ENCODE data around the gene SLC5A8. TPM values are rescaled to one million over a fixed set of nuclear protein-coding genes. Genes with fewer than 3 reads are reported as not detected.
A peak's percentile ranks its signal among the peaks of the same experiment; 100 is the strongest.
"Not testable (repeated sequence)": the region's sequence is repeated elsewhere in the genome, so short reads cannot be mapped to it uniquely, and the experiment has no call there.

SLC5A8 gene
- total RNA-seq, 1 experiment from 2014 or later, result not detected

- DNase-seq (ENCODE audit: low read depth), result no peak
- in situ Hi-C loops (cut with HindIII; ENCODE audit: low pct_unique_long_range_greater_than_20kb, low sequenced_read_pairs), result no loop called here
These were observed 23.7 kb downstream of the SLC5A8 start for GRCh38 chr12:101186291-101186690.

DNA sequence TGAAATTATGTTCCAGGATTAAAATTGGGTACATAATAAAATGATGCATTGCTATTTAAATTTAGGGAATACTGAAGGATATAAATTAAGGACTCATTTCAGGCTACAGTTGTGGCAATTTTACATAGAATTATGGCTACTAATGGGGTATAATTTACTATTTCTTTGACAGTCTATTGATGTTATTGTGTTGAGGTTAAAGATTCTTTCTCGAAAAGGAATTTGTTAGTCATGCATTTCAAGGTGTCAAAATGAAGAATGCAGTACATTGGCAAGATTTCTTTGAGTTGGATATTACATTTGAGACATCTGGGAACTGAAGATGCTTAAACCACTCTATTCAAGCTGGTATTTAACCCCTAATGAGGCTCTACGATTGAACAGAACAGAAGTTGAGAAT, 28.3 kb downstream of the SLC5A8 start:
- DNase-seq (ENCODE audit: low read depth), result no peak
- in situ Hi-C loops (cut with HindIII; ENCODE audit: low pct_unique_long_range_greater_than_20kb, low sequenced_read_pairs), result no loop called here

GRCh38 chr12:101174541-101174940, 35.5 kb downstream of the SLC5A8 start:
- in situ Hi-C loops (cut with HindIII; ENCODE audit: low pct_unique_long_range_greater_than_20kb, low sequenced_read_pairs), result no loop called here

DNA sequence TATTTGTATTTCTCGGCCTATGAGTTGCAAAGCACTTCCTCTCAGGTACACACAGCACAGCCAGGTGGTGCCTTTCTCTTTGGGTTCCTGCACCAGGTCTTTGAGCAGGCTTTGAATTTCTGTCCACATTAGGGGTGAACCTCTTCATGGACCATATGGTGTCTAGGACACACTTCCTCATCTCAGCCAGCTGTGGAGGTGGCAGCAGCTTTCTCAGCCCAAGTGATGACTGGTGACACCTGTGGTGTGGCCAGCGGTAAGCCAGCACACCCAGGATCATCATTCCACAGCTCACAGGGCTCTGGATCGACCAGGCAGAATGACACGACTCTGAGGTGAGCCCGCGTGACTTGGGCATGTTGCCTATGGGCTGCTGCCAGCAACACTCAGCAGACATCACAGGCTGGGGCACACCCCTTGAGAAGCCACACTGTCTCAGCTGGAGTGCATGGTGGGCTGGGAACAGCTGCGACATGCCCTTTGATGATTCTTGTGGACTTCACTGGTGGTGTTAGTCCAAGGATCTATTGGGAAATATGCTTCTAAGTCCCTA, 36.8 kb downstream of the SLC5A8 start:
- DNase-seq (ENCODE audit: low read depth), result no peak

More at GRCh38 chr12:101174541-101174940, 35.5 kb downstream of the SLC5A8 start:
- no peak for DNase-seq (ENCODE audit: low read depth)

DNA sequence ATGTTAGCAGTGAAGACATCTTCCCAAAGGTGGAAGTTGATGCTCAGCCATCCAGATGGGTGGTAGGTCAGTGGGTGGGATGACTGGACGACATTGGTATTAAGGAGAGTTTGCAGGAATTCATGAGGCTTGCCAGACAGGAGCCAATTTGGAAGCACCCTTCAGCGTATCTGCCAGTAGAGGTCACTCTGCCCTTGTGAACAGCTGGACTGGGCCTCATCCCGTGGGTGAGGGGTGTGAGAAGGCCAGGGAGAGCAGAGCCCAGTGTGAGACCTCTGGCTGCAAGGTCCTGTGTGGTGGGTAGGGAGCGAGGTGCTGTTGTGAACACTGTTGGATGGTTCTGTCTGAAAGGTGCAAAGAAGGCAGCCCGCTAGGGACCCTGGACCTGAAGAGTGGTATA, 37.7 kb downstream of the SLC5A8 start:
- in situ Hi-C loops (cut with HindIII; ENCODE audit: low pct_unique_long_range_greater_than_20kb, low sequenced_read_pairs), result no loop called here
- DNase-seq (ENCODE audit: low read depth), result no peak

More for the DNA sequence above, 36.8 kb downstream of the SLC5A8 start:
- in situ Hi-C loops (cut with HindIII; ENCODE audit: low pct_unique_long_range_greater_than_20kb, low sequenced_read_pairs), result no loop called here

GRCh38 chr12:101168001-101168400, 42.0 kb downstream of the SLC5A8 start:
- in situ Hi-C loops (cut with HindIII; ENCODE audit: low pct_unique_long_range_greater_than_20kb, low sequenced_read_pairs), result no loop called here

DNA sequence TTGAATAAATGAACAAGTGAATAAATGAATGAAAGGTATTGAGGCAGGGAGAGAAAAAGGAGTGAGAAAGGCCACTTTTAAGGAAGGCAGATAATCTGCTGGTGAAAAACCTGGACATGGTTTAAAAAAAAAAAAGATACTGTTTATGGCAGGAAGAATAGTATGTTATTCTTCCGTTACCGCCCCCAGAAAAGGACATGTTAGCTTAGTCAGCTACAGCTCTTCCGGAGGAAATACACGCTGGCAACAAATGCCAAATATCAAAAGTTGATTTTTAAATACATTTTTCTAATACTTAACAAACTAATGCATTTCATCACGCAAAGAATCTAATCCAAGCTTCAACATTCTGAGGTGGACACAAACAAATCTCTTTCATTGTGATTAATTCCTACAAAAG, 43.2 kb downstream of the SLC5A8 start:
- in situ Hi-C loops (cut with HindIII; ENCODE audit: low pct_unique_long_range_greater_than_20kb, low sequenced_read_pairs), result no loop called here
- no peak for DNase-seq (ENCODE audit: low read depth)

More at GRCh38 chr12:101168001-101168400, 42.0 kb downstream of the SLC5A8 start:
- DNase-seq (ENCODE audit: low read depth), result no peak

GRCh38 chr12:101165319-101165718, 44.7 kb downstream of the SLC5A8 start:
- DNase-seq (ENCODE audit: low read depth), result no peak
- in situ Hi-C loops (cut with HindIII; ENCODE audit: low pct_unique_long_range_greater_than_20kb, low sequenced_read_pairs), result no loop called here

DNA sequence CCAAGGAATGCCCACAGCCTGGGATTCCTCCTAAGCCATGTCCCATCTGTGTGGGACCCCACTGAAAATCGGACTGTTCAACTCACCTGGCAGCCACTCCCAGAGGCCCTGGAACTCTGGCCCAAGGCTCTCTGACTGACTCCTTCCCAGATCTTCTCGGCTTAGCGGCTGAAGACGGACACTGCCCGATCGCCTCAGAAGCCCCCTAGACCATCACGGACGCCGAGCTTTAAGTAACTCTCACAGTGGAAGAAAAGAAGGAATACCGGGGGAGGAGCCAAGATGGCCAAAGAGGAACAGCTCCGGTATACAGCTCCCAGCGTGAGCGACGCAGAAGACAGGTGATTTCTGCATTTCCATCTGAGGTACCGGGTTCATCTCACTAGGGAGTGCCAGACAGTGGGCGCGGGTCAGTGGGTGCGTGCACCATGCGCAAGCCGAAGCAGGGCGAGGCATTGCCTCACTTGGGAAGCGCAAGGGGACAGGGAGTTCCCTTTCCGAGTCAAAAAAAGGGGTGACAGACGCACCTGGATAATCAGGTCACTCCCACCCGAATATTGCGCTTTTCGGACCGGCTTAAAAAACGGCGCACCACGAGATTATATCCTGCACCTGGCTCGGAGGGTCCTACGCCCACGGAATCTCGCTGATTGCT, 64.1 kb downstream of the SLC5A8 start:
- in situ Hi-C loops (cut with HindIII; ENCODE audit: low pct_unique_long_range_greater_than_20kb, low sequenced_read_pairs); DNase-seq (ENCODE audit: low read depth): not testable (repeated sequence)

- DNase-seq (ENCODE audit: low read depth), result peak; percentile 19
- in situ Hi-C loops (cut with HindIII; ENCODE audit: low pct_unique_long_range_greater_than_20kb, low sequenced_read_pairs), result no loop called here
These were observed 82.4 kb downstream of the SLC5A8 start for GRCh38 chr12:101127521-101128219.

- in situ Hi-C loops (cut with HindIII; ENCODE audit: low pct_unique_long_range_greater_than_20kb, low sequenced_read_pairs), result no loop called here
- DNase-seq (ENCODE audit: low read depth), result peak; percentile 17
These were observed 92.2 kb downstream of the SLC5A8 start for GRCh38 chr12:101117842-101118241.

DNA sequence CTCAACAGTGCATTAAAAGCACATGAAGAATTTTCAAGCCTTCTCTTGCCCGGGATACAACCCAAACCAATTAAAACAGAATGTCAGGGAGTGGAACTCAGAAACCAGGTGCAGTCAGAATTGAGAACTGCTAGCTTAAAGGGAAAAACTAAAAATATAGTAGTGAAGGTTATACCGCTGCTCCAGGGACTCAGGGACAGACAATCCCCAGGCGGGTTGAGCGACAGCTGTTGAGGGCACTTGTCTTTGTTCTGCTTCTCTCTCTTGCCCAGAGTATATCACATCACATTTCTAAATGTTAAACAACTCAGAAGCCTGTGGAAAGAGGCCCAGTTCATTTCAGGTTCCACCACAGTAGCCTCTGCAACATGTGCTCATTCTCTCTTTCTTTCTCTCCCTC, 93.1 kb downstream of the SLC5A8 start:
- no peak for DNase-seq (ENCODE audit: low read depth)
- in situ Hi-C loops (cut with HindIII; ENCODE audit: low pct_unique_long_range_greater_than_20kb, low sequenced_read_pairs), result no loop called here

DNA sequence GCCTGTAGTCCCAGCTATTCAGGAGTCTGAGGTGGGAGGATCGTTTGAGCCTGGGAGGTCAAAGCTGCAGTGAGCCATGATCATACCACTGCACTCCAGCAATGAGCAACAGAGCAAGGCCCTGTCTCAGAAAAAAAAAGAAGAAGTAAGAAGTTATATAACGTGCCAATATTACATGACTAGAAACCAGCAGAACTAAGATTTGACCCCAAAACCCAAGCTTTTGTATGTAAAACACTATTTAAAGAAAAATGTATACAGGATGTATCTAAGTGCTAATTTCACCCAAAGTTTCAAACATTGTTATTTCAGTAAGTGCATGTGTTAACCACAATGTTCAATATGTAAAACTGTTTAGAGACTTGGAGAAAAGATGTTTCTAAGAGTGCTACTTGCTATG, 94.7 kb downstream of the SLC5A8 start:
- DNase-seq (ENCODE audit: low read depth), result no peak
- in situ Hi-C loops (cut with HindIII; ENCODE audit: low pct_unique_long_range_greater_than_20kb, low sequenced_read_pairs), result no loop called here

GRCh38 chr12:101111441-101111840, 98.6 kb downstream of the SLC5A8 start:
- in situ Hi-C loops (cut with HindIII; ENCODE audit: low pct_unique_long_range_greater_than_20kb, low sequenced_read_pairs), result no loop called here
- DNase-seq (ENCODE audit: low read depth), result no peak

GRCh38 chr12:101110866-101111265, 99.2 kb downstream of the SLC5A8 start:
- no peak for DNase-seq (ENCODE audit: low read depth)
- in situ Hi-C loops (cut with HindIII; ENCODE audit: low pct_unique_long_range_greater_than_20kb, low sequenced_read_pairs), result no loop called here

GRCh38 chr12:101108130-101108529, 101.9 kb downstream of the SLC5A8 start:
- DNase-seq (ENCODE audit: low read depth), result no peak
- in situ Hi-C loops (cut with HindIII; ENCODE audit: low pct_unique_long_range_greater_than_20kb, low sequenced_read_pairs), result no loop called here

GRCh38 chr12:101107032-101107763, 102.8 kb downstream of the SLC5A8 start:
- no peak for DNase-seq (ENCODE audit: low read depth)
- in situ Hi-C loops (cut with HindIII; ENCODE audit: low pct_unique_long_range_greater_than_20kb, low sequenced_read_pairs), result no loop called here
